Brain pericyte (primary cell): ENCODE results near the gene ZBTB48.
A peak's percentile ranks its signal among the peaks of the same experiment; 100 is the strongest.
"Not testable (repeated sequence)": the region's sequence is repeated elsewhere in the genome, so short reads cannot be mapped to it uniquely, and the experiment has no call there.

Experiments
- DNase-seq: peaks from one replicate; pipeline ENCODE4 v3.0.0-alpha.2; 2012; ENCODE audit warnings: low read depth, low spot score

ZBTB48 gene

GRCh38 chr1:6579374-6580118 is at the start of gene ZBTB48:
ZBTB48 (plus strand) TSS chr1:6579994; CDS start chr1:6580610, 616 bp downstream.
- DNase-seq: peak; percentile 88

- no peak for DNase-seq
Observed at GRCh38 chr1:6530504-6531160, 49.2 kb upstream of the ZBTB48 start.

DNA sequence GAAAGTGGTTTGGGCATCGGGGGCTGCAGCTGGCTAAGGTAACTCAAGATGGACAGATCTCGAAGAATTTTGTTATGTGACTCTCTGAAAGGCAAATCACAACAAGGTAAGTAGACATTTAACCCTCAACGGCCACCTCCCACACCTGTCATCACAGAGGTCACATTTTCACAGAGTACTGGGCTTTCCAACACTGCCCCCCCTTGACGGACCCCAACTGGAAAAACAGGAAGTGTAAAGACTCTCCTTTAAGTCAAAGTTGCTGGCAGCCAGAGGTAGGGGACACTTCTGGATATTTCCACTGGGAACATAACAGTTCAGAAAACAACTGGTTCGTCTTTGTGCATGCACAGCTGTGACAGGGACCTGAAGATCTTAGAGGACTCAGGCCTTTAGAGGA is 47.8 kb upstream of the ZBTB48 start:
- no peak for DNase-seq

- no peak for DNase-seq
Observed at GRCh38 chr1:6534248-6534822, 45.5 kb upstream of the ZBTB48 start.

- DNase-seq: no peak
Observed at GRCh38 chr1:6535214-6535613, 44.6 kb upstream of the ZBTB48 start.

DNA sequence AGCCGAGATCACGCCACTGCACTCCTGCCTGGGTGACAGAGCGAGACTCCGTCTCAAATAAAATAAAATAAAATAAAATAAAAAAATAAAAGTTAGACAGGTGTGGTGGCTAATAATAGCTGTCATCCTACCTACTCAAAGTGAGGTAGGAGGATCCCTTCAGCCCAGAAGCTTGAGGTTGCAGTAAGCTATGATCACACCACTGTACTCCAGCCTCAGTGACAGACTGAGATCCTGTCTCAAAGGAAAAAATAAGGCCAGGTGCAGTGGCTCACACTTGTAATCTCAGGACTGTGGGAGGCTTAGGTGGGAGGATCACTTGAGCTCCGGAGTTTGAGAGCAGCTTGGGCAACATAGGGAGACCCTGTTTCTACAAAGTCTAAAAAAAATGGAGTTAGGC is 43.5 kb upstream of the ZBTB48 start:
- no peak for DNase-seq

- no peak for DNase-seq
Observed at GRCh38 chr1:6538956-6539355, 40.8 kb upstream of the ZBTB48 start.

DNA sequence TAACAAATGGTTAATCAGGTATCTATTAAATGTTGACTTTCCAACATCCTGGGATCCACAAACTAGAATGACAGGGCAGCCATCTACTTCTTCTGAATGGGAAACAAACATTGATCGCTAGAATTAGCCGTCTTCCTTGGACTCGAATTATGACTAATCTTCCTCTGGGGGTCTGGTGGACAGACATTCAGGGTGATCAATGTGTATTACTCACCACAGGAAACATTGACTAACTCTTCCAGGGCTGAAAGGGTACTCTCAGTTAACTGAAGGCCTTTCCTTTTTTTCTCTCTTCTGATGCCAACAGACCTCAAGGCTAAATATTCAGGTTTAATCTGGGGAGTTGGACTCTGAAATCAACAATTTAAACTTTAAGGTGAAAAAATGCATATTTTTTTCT is 35.0 kb upstream of the ZBTB48 start:
- no peak for DNase-seq

- DNase-seq: no peak
Observed at GRCh38 chr1:6545276-6546112, 34.3 kb upstream of the ZBTB48 start.

DNA sequence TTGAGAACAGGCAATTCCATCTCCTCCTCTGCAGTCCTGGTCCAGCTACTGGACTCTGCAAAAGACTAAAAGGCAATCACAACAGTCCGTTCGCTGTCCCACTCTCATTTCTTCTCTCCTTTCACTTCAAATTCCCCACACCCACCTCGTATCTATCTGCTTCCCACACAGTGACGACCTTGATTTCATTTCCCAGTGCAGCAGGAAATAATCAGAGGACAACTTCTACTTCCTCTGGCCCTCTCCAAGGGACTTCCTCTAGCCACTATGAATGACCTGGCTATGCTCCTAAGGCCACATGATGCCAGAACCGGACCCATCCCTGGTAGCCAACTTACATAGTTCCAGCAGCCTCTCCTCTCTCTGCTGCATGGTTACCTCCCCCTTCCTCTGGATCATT is 33.5 kb upstream of the ZBTB48 start:
- no peak for DNase-seq

DNA sequence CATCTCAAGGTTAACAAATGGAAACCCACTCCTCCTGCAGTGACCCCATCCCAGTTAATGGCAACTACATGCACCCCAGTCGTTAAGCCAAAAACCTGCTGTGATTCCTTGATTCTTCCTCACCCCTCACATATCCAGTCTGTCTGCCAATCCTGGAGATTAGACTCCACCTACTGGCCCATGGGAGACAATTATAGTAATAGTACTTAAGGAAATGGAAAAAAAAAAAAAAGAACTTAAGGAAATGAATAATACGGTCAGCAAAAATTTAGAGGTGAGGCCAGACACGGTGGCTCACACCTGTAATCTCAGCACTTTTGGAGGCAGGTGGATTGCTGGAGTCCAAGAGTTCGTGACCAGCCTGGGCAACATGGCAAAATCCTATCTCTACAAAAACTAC is 32.5 kb upstream of the ZBTB48 start:
- no peak for DNase-seq

GRCh38 chr1:6554031-6554906 is 25.5 kb upstream of the ZBTB48 start, which contains the start of gene NOL9:
NOL9 (minus strand) TSS chr1:6554513; CDS start chr1:6554502, 11 bp downstream.
- peak; percentile 67 for DNase-seq

- DNase-seq: no peak
Observed at GRCh38 chr1:6554907-6555778, 24.7 kb upstream of the ZBTB48 start, which contains the start of gene TAS1R1. TAS1R1 (plus strand) TSS chr1:6555307; CDS start chr1:6555374, 67 bp downstream.

DNA sequence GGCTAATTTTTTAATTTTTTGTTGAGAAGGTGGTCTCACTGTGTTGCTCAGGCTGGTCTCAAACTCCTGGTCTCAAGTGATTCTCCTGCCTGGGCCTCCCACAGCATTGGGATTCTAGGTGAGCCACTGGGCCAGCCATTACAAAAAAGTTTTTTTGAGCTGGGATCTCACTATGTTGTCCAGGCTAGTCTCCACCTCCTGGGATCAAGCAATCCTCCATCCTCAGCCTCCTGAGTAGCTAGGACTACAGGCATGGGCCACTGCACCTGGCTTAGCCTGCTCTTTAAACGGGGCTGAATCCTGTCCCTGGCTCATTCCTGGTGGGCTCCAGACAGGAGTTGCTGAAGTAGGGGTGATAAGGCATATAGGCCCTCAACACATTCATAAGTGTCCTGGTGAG is 22.2 kb upstream of the ZBTB48 start:
- DNase-seq: no peak

- DNase-seq: not testable (repeated sequence)
Observed at GRCh38 chr1:6559161-6559560, 20.6 kb upstream of the ZBTB48 start.

DNA sequence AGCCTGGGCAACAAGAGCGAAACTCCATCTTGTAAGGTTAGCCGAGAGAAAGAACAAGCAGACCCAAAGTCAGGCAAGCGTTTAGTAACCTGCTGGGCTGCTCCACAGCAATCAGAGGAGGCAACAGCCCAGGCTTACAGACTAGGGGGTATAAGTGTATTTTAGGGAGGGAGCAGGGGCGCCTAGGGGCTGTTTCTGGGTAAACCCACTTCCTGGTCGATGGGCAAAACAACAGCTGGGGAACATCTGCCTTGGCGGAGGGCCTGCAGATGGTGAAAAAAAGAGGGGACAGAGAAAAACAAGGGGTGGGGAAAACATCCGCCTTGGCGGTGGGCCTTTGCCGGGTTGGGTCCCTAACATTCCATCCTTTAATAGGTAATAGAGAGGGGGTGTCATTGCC is 19.5 kb upstream of the ZBTB48 start:
- DNase-seq: no peak

DNA sequence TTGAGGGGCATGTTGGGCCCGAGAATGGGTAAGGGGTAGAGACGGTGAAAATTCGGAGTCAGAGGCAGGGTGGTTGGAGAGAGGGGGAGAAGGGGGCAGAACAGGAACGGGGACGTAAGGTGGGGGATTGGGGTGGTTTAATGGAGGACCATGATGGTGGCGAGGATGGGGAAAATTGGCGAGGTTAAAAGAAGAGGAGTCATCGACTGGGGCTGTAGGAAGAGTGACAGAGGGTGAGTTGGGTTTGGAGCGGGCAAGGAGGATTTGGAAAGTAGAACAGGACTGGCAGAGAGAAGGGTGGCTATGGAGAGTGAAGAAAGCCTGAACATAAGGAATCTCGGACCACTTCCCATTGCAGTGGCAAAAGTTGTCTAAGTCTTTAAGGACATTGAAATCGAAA is 10.8 kb upstream of the ZBTB48 start:
- DNase-seq: no peak

DNA sequence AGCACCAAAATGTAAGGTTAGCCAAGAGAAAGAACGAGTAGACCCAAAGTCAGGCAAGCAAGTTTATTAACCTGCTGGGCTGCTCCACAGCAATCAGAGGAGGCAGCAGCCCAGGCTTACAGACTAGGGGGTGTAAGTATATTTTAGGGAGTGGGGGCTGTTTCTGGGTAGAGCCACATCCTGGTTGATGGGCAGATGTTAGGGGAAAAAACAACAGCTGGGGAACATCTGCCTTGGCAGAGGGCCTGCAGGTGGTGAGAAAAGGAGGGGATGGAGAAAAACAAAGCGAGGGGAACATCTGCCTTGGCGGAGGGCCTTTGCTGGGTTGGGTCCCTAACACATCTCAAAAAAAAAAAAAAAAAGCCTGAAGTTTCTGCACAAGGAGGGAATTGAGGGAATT is 9.7 kb upstream of the ZBTB48 start:
- no peak for DNase-seq

GRCh38 chr1:6570987-6571386 is 8.8 kb upstream of the ZBTB48 start:
- no peak for DNase-seq
